Stimulated activated CD4-positive, alpha-beta T cell treated with anti-CD3 and anti-CD28 coated beads, Interleukin-15, amount 100 ng/mL, for 1 hour (primary cell): ENCODE measurements around the gene COBLL1.
"Not testable (repeated sequence)": the region's sequence is repeated elsewhere in the genome, so short reads cannot be mapped to it uniquely, and the experiment has no call there.

Experiments used
- DNase-seq, 2 donors: peaks; one replicate each; pipeline ENCODE4 v3.0.0-alpha.2; 2020; ENCODE audit warnings: low read depth in 1 of 2, low spot score in 1 of 2

COBLL1 gene

DNA sequence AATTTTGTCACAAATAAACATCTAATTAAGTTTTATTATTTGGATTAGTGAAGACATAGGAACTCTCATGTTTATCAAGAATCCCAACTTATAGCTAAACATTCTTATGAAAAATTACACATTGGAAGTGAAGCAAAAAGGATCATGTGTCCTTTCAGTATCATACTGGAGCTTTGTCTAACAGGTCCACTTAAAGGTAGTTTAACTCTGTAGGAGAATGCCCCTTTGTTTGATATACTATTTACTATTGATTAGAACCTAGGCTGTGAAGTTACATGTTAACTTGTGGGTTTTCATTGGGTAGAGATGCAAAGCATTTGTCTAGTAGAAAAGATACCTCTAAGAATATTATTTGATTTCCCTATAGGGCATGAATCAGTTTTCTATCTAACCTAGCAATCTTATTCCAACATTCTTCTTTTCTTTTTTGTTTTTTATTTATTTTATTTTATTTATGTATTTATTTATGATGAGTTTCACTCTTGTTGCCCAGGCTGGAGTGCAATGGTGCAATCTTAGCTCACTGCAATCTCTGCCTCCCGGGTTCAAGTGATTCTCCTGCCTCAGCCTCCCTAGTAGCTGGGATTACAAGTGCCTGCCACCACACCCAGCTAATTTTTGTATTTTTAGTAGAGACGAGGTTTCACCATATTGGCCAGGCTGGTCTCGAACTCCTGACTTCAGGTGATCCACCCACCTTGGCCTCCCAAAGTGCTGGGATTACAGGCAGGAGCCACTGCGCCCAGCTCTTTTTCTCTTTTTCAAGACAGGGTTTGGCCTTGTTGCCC lies 18.5 kb upstream of the COBLL1 start:
- DNase-seq = not testable (repeated sequence)

GRCh38 chr2:164859251-164859818 lies 17.7 kb upstream of the COBLL1 start:
- no peak for DNase-seq

- DNase-seq = no peak
Observed at GRCh38 chr2:164852086-164852485, 10.5 kb upstream of the COBLL1 start.

DNA sequence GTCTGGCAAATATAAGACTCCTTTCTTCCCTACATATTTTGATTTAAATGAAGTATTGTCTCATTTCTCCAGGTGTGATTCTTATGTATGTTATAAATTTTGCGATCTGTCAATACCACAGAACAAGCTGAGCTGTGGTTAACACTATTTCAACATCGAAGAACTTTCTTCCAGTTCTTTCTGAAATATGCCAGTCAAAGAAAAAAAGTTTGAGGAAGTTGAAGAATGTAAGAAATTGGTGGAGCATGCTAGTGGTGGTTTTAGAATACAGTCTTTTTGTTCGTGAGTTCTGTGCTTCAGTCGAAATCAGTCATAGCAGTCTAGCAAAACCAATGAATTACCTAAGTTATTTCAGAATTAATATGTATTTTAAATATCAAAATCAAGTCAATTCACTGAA lies 8.6 kb upstream of the COBLL1 start:
- no peak for DNase-seq

DNA sequence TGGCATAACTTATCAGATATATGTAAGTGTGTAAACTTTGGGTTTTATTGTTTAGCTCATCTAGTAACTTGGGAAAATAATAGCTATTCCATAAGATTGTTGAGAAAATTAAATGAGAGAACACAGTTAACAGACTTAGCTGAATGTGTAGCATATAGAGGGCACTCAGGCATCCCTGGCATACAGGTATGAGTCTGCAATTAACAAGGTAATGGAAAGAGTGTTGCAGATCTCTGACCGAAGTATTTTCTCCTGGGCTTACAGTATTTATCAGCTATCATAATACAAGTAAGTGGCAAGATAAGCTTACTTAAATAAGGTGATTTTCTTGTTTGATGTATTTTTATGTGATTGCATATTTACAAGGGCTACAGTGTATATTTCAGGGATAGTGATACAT lies 7.9 kb upstream of the COBLL1 start:
- DNase-seq = no peak

DNA sequence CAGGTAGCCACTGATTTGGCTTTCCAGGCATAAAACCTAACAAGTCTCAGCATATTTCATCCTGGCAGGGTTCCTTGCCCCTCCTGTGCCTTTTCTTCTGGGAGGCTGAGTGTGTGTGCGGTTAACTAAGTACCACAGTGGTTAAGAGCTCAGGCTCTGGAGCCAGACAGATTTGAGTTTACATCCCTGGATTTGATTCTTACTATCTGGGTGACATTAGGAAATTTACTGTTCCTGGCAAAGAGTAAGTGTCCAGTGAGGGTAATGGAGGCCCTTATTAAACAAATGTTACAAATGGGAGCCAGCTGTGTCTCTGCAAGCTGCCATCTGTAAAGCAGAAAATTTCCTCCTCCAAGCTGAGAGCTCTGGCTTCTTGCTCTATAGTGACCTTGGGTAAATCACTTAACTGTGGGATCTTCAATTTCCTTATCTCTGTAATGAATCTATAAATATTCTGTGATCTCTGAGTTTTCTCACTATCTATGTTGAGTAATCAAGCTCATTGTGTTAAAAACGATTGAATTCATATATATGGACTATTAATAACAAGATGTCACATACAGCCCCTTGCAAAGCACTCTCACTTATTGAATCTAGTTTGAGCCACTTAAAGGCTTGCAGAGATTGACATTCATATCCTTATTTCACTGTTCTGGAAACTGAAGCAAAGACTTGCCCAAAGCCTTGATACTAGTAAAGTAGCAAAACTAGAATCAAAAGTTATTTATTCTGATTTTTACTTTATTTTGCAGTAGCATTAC lies 6.5 kb upstream of the COBLL1 start:
- DNase-seq = no peak

- DNase-seq = no peak
Observed at GRCh38 chr2:164847291-164847690, 5.7 kb upstream of the COBLL1 start.

GRCh38 chr2:164846276-164846675 lies 4.7 kb upstream of the COBLL1 start:
- DNase-seq = no peak

DNA sequence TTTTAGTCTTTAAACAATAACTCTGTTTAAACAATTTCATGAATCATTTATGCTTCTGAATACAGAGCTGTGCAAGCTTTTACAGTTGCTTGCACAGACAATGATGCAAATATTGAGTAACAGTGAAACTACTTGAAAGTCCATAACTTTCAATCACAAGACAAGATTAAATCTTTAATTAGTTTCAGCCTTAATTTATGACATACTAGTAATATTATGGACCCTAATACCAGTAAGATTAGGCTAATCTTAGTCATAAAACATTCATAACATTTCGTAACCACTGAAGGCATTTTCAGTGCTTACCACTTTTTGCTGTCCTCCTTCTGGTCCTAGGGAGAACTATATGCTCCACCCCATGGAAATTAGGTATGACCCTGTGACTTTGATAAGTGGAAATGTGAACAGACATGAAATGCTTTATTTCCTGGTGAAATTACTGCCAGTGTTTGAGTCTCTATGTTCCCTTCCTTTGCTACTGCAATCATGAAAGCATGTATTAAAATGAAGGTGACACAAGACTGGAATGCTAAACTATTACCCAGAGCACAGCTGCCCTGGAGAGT lies 1.8 kb upstream of the COBLL1 start:
- no peak for DNase-seq

- DNase-seq = no peak
Observed at GRCh38 chr2:164842624-164842966, 972 bp upstream of the COBLL1 start.

GRCh38 chr2:164840930-164841718 lies 499 bp downstream of the COBLL1 start:
- no peak for DNase-seq

- no peak for DNase-seq
Observed at GRCh38 chr2:164840458-164840929, 1.1 kb downstream of the COBLL1 start.

- DNase-seq = no peak
Observed at GRCh38 chr2:164839914-164840457, 1.6 kb downstream of the COBLL1 start.

- no peak for DNase-seq
Observed at GRCh38 chr2:164837807-164838206, 3.8 kb downstream of the COBLL1 start.

GRCh38 chr2:164836907-164837306 lies 4.7 kb downstream of the COBLL1 start:
- no peak for DNase-seq

DNA sequence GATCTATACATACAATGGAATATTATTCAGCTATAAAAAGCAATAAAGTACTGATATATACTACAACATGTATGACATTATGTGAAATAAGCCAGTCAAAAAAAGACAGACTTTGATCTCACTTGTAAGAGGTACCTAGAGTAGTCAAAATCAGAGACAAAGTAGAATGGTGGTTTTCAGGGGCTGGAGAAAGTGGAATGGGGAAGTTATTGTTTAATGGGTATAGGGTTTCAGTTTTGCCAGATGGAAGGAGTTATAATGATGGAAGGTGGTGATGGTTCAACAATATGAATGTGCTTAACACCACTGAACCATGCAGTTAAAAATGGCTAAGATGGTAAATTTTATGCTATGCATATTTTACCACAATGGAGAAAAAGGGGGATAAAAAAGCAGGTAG lies 6.3 kb downstream of the COBLL1 start:
- DNase-seq = no peak

DNA sequence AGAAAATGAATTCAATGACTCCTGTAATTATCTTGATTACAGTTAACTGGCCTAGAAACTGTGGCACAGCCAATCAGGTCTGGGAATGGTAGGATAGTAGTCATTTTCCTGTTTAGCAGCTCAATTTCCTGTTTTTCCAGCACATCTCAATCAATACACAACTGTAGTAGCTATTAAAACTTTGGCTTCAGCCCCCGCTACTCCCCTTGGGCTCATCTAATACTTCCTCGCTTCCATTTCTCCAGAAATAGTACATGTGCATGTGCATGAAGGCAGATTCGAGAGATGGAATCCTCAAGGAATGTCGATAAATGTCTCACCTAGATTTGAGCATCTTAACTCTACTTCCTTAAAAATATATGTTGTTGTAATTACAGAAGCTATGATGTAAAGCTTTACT lies 9.7 kb downstream of the COBLL1 start:
- no peak for DNase-seq

DNA sequence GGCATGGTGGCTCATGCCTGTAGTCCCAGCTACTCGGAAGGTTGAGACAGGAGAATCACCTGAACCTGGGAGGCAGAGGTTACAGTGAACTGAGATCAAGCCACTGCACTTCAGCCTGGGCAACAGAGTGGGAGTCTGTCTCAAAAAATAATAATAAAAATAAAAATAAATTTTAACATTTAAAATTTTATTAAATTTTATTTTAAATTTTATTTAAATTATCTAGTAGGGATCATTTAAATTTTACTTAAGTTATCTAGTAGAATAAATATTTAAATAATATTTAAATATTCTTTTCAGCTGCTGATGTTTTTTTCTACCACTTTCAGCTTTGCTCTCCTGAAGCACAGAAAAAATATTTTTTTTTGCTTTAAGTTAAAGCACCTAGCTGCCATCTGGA lies 10.4 kb downstream of the COBLL1 start:
- DNase-seq = no peak

GRCh38 chr2:164826293-164827243 lies 15.1 kb downstream of the COBLL1 start:
- no peak for DNase-seq

DNA sequence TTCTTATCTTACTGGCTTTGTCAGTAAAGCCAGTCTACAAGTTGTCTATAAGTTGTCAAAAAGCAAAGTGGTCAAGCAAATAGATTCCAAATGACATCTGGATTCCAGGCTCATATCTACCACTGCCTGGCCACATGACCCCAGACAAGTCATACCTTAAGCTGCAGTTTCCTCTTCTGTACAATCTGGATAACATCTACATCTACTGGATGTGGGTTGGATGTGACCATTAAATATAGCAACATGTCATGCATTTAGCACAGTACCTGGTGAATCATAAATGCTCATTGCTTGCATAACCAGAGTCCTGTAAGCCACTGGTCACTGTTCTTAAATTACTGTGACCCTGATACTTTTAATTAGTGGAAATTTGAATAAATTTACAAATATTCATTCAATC lies 16.8 kb downstream of the COBLL1 start:
- DNase-seq = no peak
